Measurements from ENCODE around the gene CMTM6.

GRCh38 chr3:32492684-32493436 lies 9.8 kb downstream of the CMTM6 start:
- TF ChIP-seq MAX (IDR thresholded peaks at IDR 0.05) = no peak
- no peak for TF ChIP-seq POLR2A (IDR thresholded peaks at IDR 0.05; ENCODE audit: control extremely low read depth in 1 of 2, low read depth in 2 of 2, low read length in 2 of 2)
- no peak for TF ChIP-seq SP1 (IDR thresholded peaks at IDR 0.05; ENCODE audit: low read depth, low read length)
- TF ChIP-seq SIN3A (conservative IDR thresholded peaks at IDR 0.05 in 1 of 2, IDR thresholded peaks at IDR 0.05 in 1 of 2; ENCODE audit: low read depth in 1 of 2, low read length in 2 of 2) = no peak
- TF ChIP-seq EP300 (IDR thresholded peaks at IDR 0.05; ENCODE audit: borderline replicate concordance in 1 of 2, low read depth in 2 of 2, low read length in 2 of 2) = no peak
- TF ChIP-seq, protein P1, sequence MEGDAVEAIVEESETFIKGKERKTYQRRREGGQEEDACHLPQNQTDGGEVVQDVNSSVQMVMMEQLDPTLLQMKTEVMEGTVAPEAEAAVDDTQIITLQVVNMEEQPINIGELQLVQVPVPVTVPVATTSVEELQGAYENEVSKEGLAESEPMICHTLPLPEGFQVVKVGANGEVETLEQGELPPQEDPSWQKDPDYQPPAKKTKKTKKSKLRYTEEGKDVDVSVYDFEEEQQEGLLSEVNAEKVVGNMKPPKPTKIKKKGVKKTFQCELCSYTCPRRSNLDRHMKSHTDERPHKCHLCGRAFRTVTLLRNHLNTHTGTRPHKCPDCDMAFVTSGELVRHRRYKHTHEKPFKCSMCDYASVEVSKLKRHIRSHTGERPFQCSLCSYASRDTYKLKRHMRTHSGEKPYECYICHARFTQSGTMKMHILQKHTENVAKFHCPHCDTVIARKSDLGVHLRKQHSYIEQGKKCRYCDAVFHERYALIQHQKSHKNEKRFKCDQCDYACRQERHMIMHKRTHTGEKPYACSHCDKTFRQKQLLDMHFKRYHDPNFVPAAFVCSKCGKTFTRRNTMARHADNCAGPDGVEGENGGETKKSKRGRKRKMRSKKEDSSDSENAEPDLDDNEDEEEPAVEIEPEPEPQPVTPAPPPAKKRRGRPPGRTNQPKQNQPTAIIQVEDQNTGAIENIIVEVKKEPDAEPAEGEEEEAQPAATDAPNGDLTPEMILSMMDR (IDR thresholded peaks at IDR 0.05; ENCODE audit: control extremely low read depth in 1 of 3, insufficient read depth in 1 of 3, low read depth in 1 of 3, low read length in 3 of 3) = no peak
- no peak for TF ChIP-seq JUND (IDR thresholded peaks at IDR 0.05; ENCODE audit: low read length)
- no peak for TF ChIP-seq GABPA (IDR thresholded peaks at IDR 0.05; ENCODE audit: borderline replicate concordance, insufficient read depth, low read length)

Data from H1 (cell line).